ENCODE measurements around the gene FEM1A.

GRCh38 chr19:4830332-4830731 lies 38.8 kb downstream of the FEM1A start:
- TF ChIP-seq, protein P1, sequence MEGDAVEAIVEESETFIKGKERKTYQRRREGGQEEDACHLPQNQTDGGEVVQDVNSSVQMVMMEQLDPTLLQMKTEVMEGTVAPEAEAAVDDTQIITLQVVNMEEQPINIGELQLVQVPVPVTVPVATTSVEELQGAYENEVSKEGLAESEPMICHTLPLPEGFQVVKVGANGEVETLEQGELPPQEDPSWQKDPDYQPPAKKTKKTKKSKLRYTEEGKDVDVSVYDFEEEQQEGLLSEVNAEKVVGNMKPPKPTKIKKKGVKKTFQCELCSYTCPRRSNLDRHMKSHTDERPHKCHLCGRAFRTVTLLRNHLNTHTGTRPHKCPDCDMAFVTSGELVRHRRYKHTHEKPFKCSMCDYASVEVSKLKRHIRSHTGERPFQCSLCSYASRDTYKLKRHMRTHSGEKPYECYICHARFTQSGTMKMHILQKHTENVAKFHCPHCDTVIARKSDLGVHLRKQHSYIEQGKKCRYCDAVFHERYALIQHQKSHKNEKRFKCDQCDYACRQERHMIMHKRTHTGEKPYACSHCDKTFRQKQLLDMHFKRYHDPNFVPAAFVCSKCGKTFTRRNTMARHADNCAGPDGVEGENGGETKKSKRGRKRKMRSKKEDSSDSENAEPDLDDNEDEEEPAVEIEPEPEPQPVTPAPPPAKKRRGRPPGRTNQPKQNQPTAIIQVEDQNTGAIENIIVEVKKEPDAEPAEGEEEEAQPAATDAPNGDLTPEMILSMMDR (IDR thresholded peaks at IDR 0.05), result no peak
- TF ChIP-seq POLR2A (IDR thresholded peaks at IDR 0.05), result no peak
